ENCODE measurements around the gene MLXIPL.

DNA sequence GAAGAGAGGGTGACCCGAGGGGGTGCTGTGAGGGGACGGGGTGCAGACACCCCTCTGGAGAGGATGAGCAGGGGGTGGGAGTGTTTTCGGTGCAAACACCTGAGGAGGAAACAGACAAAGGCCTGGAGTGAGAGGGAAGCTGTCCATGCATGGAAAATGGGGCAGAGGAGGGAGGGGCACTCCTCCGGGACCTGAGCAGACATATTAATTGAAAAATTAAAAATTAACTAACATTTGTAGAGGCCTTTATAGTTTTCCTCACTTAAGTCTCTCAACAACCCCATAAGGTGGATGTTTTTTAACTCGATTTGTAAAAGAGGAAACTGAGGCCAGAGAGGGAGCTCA lies 44.5 kb upstream of the MLXIPL start:
- TF ChIP-seq, protein P1, sequence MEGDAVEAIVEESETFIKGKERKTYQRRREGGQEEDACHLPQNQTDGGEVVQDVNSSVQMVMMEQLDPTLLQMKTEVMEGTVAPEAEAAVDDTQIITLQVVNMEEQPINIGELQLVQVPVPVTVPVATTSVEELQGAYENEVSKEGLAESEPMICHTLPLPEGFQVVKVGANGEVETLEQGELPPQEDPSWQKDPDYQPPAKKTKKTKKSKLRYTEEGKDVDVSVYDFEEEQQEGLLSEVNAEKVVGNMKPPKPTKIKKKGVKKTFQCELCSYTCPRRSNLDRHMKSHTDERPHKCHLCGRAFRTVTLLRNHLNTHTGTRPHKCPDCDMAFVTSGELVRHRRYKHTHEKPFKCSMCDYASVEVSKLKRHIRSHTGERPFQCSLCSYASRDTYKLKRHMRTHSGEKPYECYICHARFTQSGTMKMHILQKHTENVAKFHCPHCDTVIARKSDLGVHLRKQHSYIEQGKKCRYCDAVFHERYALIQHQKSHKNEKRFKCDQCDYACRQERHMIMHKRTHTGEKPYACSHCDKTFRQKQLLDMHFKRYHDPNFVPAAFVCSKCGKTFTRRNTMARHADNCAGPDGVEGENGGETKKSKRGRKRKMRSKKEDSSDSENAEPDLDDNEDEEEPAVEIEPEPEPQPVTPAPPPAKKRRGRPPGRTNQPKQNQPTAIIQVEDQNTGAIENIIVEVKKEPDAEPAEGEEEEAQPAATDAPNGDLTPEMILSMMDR (IDR thresholded peaks at IDR 0.05; ENCODE audit: low read depth, low read length): no peak
- TF ChIP-seq, protein P2, sequence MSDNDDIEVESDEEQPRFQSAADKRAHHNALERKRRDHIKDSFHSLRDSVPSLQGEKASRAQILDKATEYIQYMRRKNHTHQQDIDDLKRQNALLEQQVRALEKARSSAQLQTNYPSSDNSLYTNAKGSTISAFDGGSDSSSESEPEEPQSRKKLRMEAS (IDR thresholded peaks at IDR 0.05; ENCODE audit: low read depth, low read length): no peak
- TF ChIP-seq POLR2A (IDR thresholded peaks at IDR 0.05; ENCODE audit: extremely low read depth, insufficient read length): no peak

Data from NB4 (cell line).